Mesothelial cell of epicardium (in vitro differentiated cells): ENCODE results near the gene TRIM37. TPM values are rescaled to one million over a fixed set of nuclear protein-coding genes. Genes with fewer than 3 reads are reported as not detected.
A peak's percentile ranks its signal among the peaks of the same experiment; 100 is the strongest.

Experiments used
- DNase-seq, 2 experiments: peaks; one replicate each; pipeline ENCODE4 v3.0.0; 2021; ENCODE audit warnings: low spot score in 2 of 2; ENCODE audit not compliant: unreplicated experiment in 2 of 2
- H3K27ac Mint-ChIP-seq: 2 replicates; pipeline ENCODE4 v1.8.0; 2021; ENCODE audit warnings: mixed read lengths
- H3K27me3 Mint-ChIP-seq: 2 replicates; pipeline ENCODE4 v1.8.0; 2021; ENCODE audit warnings: low read depth, mixed read lengths
- H3K36me3 Mint-ChIP-seq: 2 replicates; pipeline ENCODE4 v1.8.0; 2021; ENCODE audit warnings: mixed read lengths
- H3K4me1 Mint-ChIP-seq: 2 replicates; pipeline ENCODE4 v1.8.0; 2021; ENCODE audit warnings: mixed read lengths
- H3K4me3 Mint-ChIP-seq: 2 replicates; pipeline ENCODE4 v1.8.0; 2021; ENCODE audit warnings: mild to moderate bottlenecking, moderate library complexity, mixed read lengths
- H3K9me3 Mint-ChIP-seq: 2 replicates; pipeline ENCODE4 v1.8.0; 2021; ENCODE audit warnings: mixed read lengths
- CTCF ChIP-seq: fragments of 200-600 bp; sonication (generic); IDR thresholded peaks from one replicate; pipeline ENCODE4 v1.5.0; 2021; ENCODE audit warnings: antibody characterized with exemption; ENCODE audit not compliant: unreplicated experiment
- total RNA-seq: library from RNA; stranded (reverse); gene quantifications from 3 replicates; pipeline ENCODE4 v1.2.1, GENCODE V29; 2021

The TRIM37 gene
- total RNA-seq, 1 donor from 2014 or later, result 23.0 TPM

DNA sequence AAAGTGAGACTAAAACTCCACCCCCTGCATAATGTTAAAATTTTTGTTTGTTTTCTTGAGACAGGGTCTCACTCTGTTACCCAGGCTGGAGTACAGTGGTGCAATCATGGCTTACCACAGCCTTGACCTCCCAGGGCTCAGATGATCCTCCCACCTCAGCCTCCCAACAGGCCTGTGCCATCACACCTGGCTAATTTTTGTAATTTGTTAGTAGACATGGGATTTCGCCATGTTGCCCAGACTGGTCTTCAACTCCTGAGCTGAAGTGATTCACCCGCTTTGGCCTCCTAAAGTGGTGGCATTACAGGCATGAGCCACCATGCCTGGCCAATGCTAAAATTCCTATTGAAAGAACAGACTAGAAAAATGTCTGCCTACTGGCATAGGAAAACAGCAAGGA is 103.8 kb downstream of the TRIM37 start:
- H3K27ac Mint-ChIP-seq, result peak overlapping the region; percentile 61
- peaks cover 10% of the 10 kb centered on the region for H3K4me1 Mint-ChIP-seq
- no peak for DNase-seq

DNA sequence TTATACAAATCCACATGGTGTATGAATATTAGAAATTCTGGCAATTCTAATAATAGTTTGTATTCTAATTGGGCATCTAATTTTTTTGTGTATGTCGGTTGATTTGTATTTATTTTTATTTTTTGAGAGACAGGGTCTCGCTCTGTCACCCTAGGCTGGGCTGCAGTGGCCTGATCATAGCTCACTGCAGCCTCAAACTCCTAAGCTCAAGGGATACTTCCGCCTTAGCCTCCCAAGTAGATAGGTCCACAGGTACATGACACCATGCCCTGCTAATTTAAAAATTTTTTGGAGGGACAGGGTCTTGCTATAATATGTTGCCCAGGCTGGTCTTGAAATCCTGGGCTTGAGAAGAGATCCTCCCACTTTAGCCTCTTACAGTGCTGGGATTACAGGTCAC is 104.6 kb downstream of the TRIM37 start:
- Mint-ChIP-seq H3K4me3 (no peak overlapping the region), H3K4me1 (peaks cover 10% of the 10 kb centered on the region), H3K27me3 (no peaks in the 10 kb centered on the region), H3K36me3 (peaks cover 16% of the 10 kb centered on the region), H3K9me3 (no peaks in the 10 kb centered on the region), H3K27ac (peak overlapping the region; percentile 47)
- no peak for TF ChIP-seq CTCF
- no peak for DNase-seq

More for the DNA sequence above, 103.8 kb downstream of the TRIM37 start:
- TF ChIP-seq CTCF, result no peak
- Mint-ChIP-seq H3K36me3 (peaks cover 16% of the 10 kb centered on the region), H3K9me3 (no peaks in the 10 kb centered on the region), H3K27me3 (no peaks in the 10 kb centered on the region), H3K4me3 (no peak overlapping the region)

DNA sequence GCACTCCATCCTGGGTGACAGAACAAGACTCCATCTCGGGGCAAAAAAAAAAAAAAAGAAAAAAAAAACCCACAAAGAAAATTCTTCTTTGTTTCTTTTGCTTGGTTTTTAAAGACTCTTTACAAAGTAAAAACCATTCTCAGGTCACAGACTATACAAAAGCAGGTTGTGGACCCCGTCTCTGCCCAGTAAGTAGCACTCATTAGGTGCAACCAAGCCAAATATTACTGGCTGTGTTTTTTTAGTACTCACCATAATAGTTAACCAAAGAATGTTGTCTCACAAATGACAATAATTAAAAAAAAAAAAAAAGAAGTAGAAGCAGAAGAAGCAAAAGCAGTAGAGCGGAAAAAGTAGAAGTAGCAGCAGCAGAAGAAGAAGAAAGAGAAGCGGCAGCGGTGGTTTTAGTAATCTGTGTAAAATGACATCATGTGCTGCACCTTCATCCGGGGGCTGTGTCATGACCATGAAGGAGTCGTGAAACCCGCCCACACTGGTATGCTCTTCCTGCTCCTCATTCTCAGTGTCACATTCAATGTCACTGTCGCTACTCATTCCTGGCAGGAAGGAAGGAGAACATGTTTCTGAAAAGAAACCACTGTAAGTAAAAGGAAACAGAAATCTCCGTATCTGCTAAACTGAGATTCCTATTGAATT is 105.4 kb downstream of the TRIM37 start:
- H3K36me3 Mint-ChIP-seq, result peaks cover 16% of the 10 kb centered on the region
- no peak for DNase-seq
- H3K4me1 Mint-ChIP-seq, result peaks cover 10% of the 10 kb centered on the region
- no peaks in the 10 kb centered on the region for H3K27me3 Mint-ChIP-seq
- peak overlapping the region; percentile 96 for H3K27ac Mint-ChIP-seq
- peak overlapping the region; percentile 45 for H3K4me3 Mint-ChIP-seq
- no peaks in the 10 kb centered on the region for H3K9me3 Mint-ChIP-seq
- no peak for TF ChIP-seq CTCF

- peaks cover 10% of the 10 kb centered on the region for H3K4me1 Mint-ChIP-seq
- H3K9me3 Mint-ChIP-seq, result no peaks in the 10 kb centered on the region
- no peak overlapping the region for H3K27ac Mint-ChIP-seq
- no peak overlapping the region for H3K4me3 Mint-ChIP-seq
- peaks cover 16% of the 10 kb centered on the region for H3K36me3 Mint-ChIP-seq
- no peaks in the 10 kb centered on the region for H3K27me3 Mint-ChIP-seq
- DNase-seq, result no peak
- TF ChIP-seq CTCF, result no peak
These were observed 106.7 kb downstream of the TRIM37 start for GRCh38 chr17:59000022-59000421.

DNA sequence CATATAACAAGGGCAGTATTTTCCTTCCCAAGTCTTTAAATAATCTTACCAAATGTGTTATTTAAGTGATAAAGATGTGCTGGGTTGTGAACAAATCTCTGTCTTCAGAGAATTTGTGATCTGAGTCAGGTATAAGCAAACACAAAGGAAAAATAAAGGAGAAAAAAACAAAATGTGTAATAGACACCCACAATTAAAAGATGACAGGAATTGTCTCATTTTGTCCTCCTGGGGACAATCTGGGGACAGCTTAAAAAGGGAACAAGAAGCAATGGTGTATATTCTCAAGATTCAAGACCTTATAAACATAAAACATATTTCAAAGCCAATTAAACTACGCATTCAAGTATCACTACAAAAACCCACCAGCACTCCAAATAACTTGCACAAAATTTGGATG is 107.2 kb downstream of the TRIM37 start:
- Mint-ChIP-seq H3K27me3 (no peaks in the 10 kb centered on the region), H3K4me1 (peaks cover 7% of the 10 kb centered on the region), H3K27ac (no peak overlapping the region), H3K36me3 (peaks cover 16% of the 10 kb centered on the region), H3K9me3 (no peaks in the 10 kb centered on the region), H3K4me3 (no peak overlapping the region)
- TF ChIP-seq CTCF, result no peak
- DNase-seq, result no peak
